GM20000 (cell line): ENCODE results near the gene CRNN.

Source experiments
- DNase-seq: peaks from one replicate; pipeline ENCODE4 v3.0.0; 2012; ENCODE audit warnings: low spot score
- CTCF ChIP-seq: IDR thresholded peaks from 2 replicates; pipeline ENCODE4 v1.5.1; 2012; ENCODE audit warnings: mild to moderate bottlenecking, control low read depth; ENCODE audit errors: extremely low read depth, missing control alignments

Gene CRNN

GRCh38 chr1:152397474-152397873, 16.6 kb downstream of the CRNN start:
- TF ChIP-seq CTCF = no peak
- DNase-seq = no peak

DNA sequence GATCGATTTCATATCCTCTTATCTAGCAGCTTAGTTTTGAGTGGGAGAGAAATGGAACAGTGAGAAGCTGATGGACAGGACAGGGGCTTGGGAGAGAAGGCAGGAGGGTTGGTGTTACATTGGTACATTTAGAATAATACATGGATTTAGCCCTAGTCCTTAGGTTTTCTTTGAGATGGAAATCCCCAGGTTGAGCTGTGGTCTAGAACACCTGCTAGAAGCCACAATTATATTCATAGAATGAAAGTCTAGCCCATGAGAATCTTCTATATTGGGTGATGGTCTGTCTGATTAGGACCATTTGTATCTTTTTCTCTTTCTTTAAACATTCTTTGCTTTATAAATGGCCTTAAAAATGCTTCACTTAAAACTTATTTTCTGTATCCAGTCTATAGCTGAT, 19.9 kb downstream of the CRNN start:
- DNase-seq = no peak
- no peak for TF ChIP-seq CTCF

DNA sequence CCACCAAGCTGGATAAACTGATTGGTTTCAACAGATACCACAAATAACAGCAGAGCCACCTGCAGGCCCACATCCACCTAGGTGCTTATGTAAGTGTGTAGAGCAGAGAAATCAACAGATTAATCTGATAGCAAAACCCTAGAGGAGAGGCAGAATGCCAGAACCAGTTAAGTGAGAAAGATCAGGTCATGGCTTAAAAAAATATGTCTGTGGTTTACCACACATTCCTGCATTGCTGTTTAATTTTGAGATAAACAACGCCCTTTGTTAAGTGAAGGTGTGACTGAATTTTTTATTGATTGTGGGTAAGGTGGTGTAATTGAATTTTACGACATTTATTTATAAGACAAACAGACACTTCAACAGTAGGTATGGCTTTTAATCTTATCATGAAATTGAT, 21.2 kb downstream of the CRNN start:
- TF ChIP-seq CTCF = no peak
- DNase-seq = no peak

DNA sequence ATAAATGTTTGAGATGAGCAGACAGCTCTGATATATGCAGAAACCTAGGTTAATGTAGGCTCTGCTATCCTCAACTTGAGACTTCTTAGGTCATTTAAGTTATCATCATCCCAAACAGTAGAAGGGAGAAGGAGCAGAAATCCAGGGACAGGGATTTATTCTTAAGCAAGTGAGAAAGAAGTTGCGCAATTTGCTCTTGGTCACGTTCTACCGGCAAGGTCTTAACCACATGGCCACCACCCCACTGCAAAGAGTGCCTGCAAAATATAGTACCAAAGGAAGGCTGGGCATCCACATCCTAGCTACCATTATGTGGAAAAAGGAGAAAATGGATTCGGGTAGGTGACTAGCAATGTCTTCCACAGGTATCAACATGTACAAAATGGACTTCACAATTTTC, 25.2 kb downstream of the CRNN start:
- DNase-seq = no peak
- TF ChIP-seq CTCF = no peak

DNA sequence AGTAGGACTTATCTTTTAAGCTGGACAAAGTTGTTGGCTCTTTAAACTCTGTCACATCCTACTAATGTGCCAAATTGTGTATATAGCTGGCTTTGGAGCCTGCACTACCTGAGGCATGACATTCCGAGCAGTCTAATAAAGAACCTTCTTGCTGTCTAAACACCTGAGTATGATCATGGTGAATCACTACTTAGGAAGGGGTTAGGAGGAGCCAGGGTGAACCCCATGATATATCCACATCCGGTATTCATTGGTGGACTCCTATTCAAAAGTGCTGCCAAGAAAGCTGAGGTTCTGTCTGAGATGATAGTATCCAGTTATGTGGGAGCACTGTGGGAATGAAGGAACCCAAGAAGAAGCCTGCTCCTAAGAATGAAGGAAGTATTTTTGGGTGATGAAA, 27.1 kb downstream of the CRNN start:
- no peak for TF ChIP-seq CTCF

GRCh38 chr1:152380932-152381331, 33.1 kb downstream of the CRNN start:
- DNase-seq = no peak
- no peak for TF ChIP-seq CTCF

More for the DNA sequence above, 27.1 kb downstream of the CRNN start:
- DNase-seq = no peak

DNA sequence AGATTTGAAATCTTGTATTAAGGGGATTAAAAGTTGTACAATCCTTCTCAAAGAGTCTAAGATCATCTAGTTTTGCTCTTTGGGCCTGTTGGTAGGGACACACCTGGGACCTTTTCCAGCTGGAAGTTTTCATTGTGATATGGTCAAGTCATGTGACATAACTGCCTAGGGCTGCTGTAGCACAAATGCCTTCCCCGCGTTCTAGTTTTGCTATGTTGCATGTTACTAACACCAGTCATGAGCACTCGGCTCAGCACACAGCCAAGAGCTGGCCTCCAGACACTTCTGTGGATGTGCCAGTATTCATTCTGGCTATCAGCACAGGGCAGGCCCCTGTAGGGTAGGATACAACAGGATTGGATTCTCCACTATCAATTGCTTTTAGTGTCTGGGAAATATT, 39.6 kb downstream of the CRNN start:
- DNase-seq = no peak
- TF ChIP-seq CTCF = no peak
